ENCODE data around the gene ZNF281.
A peak's percentile ranks its signal among the peaks of the same experiment; 100 is the strongest.
"Not testable (repeated sequence)": the region's sequence is repeated elsewhere in the genome, so short reads cannot be mapped to it uniquely, and the experiment has no call there.

Gene ZNF281

DNA sequence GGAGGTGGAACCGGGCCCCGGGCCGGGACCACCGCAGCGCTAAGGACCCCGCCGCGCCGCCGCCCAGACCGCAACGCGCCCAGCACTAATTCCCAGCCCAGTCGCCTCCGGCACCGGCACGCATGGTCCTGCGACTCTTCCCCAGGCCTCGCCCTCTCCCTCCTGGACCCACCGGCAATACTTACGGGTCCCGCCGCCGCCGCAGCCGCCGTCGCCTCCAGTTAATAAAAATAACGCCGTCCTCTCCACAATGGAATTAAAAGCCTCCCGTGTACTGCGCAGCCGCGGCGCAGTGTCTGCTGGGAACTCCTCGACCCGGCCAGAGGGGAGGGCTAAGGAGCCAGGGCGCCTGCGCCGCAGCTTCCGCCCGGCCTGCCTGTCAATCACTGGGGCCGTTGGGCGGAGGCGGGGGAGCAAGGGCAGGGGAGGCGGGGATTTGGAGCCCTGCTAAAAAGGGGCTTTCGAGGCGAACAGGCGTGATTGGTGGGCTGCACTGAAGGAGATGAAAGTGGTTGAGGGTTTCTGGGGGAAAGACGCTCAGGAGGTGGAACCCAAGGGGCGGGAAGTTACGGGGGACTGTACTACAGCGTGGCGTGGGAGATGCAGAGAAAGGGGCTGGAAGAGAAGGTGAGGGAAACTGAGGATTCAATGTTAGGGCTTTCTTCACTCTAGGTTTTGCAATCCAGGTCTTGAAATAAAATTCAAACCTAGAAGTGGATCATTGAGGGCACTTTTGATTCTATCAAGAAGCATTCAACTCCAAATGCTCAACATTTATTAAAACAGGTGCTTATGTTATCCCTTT, at the start of gene ZNF281:
Gene ZNF281, minus strand, starts transcription at position 276 of the 805 bp plus-strand sequence. CDS start 331 bp downstream, outside the sequence.
- peak; percentile 92 for DNase-seq

- DNase-seq = no peak
Observed at GRCh38 chr1:200458780-200459179, 48.9 kb upstream of the ZNF281 start.

DNA sequence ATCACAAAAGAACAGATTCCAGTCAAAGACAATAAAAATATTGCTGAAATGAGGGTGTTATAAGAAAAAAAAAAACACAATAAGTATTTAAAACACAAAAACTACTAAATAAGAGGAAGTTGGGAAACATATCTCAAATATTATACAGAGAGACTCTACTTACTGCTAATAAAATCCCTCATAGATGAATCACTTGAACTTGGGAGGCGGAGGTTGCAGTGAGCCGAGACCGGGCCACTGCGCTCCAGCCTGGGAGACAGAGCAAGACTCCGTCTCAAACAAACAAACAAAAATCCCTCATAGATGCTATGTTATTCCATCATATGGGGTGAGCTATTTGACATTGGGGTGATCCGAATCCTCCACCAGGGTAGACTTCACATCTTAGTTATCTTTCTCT, 48.0 kb upstream of the ZNF281 start:
- DNase-seq = no peak

GRCh38 chr1:200454425-200454824, 44.6 kb upstream of the ZNF281 start:
- DNase-seq = no peak

- no peak for DNase-seq
Observed at GRCh38 chr1:200453553-200453905, 43.7 kb upstream of the ZNF281 start.

DNA sequence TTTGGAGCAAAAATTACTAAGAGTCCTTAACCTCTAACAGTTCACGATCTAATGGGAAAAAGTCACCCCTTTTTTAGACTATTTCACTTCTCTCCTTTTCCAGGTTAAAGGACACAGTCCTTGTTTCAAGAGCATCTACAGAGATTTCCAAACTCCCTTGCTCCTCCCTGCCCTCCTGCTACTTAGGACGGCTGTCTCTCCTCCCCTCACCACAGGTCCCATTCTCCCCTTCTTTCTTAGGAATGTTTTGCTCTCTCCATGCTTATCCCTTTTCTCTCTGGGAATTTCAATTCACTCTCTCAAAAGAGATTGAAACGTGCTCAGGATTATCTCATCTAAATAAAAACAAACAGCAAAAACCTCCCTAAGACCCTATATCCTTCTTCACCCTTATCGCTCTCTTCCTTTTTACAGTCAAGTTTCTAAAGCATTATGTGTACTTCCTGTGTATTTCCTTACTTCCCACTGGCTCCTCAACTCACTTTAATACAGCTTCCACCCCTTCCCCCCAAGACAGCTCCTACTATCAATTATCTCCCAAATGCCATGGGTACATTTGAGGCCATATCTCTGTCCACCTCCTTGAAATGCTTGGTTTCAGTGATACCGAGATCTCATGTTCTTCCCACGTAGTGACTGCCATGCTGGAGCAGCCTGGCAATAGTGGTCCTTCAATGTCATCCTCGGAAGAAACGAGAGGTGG, 43.2 kb upstream of the ZNF281 start:
- DNase-seq = no peak

GRCh38 chr1:200448034-200448762, 38.4 kb upstream of the ZNF281 start:
- DNase-seq = no peak

GRCh38 chr1:200445213-200445612, 35.4 kb upstream of the ZNF281 start:
- DNase-seq = no peak

DNA sequence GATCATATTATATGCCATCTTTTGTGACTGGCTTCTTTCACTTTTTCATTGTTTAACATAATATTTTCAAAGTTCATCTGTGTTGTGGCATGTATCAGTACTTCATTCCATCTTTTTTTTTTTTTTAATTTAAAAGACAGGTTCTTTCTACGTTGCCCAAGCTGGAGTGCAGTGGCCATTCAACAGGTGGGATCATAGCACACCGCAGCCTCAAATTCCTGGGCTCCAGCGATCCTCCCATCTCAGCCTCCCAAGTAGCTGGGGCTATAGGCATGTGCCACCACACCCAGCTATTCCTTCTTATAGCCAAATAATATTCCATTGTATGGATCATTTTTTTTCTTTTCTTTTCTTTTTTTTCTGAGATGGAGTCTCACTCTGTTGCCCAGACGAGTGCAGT, 34.6 kb upstream of the ZNF281 start:
- DNase-seq = no peak

DNA sequence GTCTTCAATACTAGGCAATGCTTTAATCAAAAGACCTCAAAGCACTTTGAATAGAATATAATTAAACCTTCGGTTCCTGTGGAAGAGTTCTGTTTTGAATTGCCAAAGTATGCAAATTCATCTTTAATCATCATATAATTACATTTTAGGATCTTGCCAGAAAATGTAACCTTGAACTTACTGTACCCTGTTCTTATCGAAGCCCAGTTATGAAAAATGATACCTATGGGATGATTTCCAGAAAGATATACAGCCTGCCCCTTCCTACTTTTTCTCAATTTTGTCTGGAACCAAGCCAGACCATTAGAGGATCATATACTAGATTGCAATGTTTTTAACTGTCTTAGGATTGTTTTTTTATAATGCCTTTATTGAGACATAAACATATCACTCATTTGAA, 34.0 kb upstream of the ZNF281 start:
- no peak for DNase-seq

DNA sequence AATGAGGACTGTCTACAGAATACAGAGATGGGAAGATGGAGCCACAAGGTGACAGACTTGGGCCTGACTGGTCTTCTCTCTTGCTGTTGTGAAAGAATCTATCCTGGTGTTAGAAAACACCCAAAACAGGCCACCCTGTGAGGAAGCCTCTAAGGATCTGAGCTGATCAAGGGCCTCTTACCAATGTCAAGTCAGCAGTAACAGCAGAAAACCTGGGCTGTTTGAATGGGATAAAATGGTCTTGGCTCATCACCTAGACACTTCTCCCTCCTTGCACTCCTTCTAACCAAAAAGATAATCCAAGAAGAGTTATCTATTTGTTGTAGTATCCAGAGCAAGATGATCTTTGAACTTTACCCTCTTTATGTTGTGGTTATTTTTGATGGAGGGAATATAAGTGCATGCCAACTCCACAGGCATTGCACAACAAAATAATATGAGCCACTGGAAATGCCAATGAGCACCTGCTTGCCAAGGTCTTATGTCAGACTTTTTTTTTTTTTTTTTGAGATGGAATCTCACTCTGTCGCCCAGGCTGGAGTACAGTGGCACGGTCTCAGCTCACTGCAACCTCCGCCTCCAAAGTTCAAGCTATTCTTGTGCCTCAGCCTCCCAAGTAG, 32.8 kb upstream of the ZNF281 start:
- no peak for DNase-seq

- no peak for DNase-seq
Observed at GRCh38 chr1:200442023-200442422, 32.2 kb upstream of the ZNF281 start.

DNA sequence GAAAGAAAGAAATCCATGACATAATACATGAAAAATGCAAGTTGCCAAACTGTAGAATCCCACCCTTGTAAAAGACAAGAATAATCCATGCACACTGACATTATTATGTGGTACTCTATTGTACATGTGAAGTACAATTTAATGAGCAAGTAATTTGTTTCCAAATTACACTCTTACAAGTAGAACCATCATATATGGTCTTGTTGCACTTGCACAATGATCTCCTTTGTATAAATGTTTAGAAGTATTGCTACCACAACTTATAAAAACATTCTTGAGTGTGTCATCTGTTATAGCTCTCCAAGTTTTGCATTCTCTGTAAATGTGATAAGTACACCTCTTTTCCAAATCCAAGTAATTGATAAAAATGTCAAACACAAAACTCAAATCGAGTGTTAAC, 29.1 kb upstream of the ZNF281 start:
- DNase-seq = no peak

- not testable (repeated sequence) for DNase-seq
Observed at GRCh38 chr1:200438413-200438812, 28.6 kb upstream of the ZNF281 start.

GRCh38 chr1:200437556-200438203, 27.8 kb upstream of the ZNF281 start:
- no peak for DNase-seq

DNA sequence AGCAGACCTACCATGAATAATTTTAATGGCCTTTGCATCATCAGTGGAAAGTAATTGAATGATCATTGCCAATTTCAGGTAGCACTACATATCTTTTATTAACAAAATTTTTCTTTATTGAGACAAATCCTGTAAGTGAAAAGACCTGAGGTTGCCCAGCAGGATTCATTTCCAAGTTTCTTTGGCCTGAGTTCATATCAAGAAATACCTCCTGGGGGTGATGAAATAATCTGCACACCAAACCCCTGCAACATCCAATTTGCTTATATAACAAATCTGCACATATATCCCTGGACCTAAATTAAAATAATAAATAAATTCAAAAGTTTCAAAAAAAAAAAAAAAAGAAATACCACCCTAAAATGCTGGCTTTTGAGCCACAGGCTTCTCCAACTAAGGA, 27.3 kb upstream of the ZNF281 start:
- no peak for DNase-seq

- DNase-seq = no peak
Observed at GRCh38 chr1:200436436-200436835, 26.6 kb upstream of the ZNF281 start.

- DNase-seq = no peak
Observed at GRCh38 chr1:200435200-200435780, 25.5 kb upstream of the ZNF281 start.

DNA sequence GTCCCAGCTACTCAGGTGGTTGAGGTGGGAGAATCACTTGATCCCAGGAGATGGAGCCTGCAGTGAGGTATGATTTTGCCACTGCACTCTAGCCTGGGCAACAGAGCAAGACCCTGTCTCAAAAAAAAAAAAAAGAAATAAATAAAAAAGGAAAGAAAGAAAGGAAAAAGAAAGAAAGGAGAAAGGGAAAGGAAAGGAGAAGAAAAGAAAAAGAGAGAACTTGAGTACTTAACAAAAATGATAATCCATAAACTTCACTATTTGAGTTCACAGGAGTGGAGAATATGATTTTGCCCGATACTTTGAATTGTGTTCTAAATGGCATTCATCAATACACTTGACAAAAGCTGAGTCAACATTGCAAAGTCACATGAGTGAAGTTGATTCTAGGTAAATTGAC, 23.8 kb upstream of the ZNF281 start:
- DNase-seq = no peak

GRCh38 chr1:200432586-200432985, 22.8 kb upstream of the ZNF281 start:
- no peak for DNase-seq

- no peak for DNase-seq
Observed at GRCh38 chr1:200429221-200429751, 19.4 kb upstream of the ZNF281 start.
